LNCaP clone FGC (cell line): ENCODE measurements around the gene REPS2.

ENCODE experiments used
- DNase-seq: peaks from one replicate; pipeline ENCODE4 v3.0.0-alpha.2; 2011; ENCODE audit warnings: low read depth
- H3K4me3 ChIP-seq: 2 replicates; pipeline ENCODE4 v1.5.1; 2011; ENCODE audit warnings: mild to moderate bottlenecking, low read depth, low read length, control low read depth
- TF ChIP-seq, protein P1 (sequence below): IDR thresholded peaks from 2 replicates; pipeline ENCODE4 v1.5.1; 2012; ENCODE audit warnings: mild to moderate bottlenecking; ENCODE audit not compliant: control insufficient read depth, insufficient read depth; ENCODE audit errors: extremely low read depth

REPS2 gene

GRCh38 chrX:16978193-16978984, 31.9 kb downstream of the REPS2 start:
- DNase-seq: peak; percentile 86
- H3K4me3 ChIP-seq: no peak overlapping the region
- TF ChIP-seq, protein P1, sequence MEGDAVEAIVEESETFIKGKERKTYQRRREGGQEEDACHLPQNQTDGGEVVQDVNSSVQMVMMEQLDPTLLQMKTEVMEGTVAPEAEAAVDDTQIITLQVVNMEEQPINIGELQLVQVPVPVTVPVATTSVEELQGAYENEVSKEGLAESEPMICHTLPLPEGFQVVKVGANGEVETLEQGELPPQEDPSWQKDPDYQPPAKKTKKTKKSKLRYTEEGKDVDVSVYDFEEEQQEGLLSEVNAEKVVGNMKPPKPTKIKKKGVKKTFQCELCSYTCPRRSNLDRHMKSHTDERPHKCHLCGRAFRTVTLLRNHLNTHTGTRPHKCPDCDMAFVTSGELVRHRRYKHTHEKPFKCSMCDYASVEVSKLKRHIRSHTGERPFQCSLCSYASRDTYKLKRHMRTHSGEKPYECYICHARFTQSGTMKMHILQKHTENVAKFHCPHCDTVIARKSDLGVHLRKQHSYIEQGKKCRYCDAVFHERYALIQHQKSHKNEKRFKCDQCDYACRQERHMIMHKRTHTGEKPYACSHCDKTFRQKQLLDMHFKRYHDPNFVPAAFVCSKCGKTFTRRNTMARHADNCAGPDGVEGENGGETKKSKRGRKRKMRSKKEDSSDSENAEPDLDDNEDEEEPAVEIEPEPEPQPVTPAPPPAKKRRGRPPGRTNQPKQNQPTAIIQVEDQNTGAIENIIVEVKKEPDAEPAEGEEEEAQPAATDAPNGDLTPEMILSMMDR: no peak

- peak; percentile 79 for DNase-seq
- no peak overlapping the region for H3K4me3 ChIP-seq
- TF ChIP-seq, protein P1: no peak
These were observed 32.8 kb downstream of the REPS2 start for GRCh38 chrX:16979226-16979625.

- TF ChIP-seq, protein P1: no peak
- no peak for DNase-seq
These were observed 34.8 kb downstream of the REPS2 start for GRCh38 chrX:16981209-16981608.

DNA sequence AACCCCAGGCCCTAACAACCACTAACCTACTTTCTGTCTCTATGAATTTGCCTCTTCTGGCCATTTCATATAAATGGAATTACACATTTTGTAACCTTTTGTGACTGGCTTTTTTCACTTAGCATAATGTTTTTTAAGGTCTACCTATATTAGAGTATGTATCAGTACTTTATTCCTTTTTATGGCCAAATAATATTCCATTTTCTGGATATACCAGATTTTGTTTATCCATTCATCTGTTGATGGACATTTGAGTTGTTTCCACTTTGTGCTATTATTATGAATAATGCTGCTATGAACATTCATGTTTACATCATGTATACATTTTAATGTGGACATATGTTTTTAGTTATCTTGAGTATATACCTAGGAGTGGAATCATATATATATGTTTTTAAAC, 35.5 kb downstream of the REPS2 start:
- DNase-seq: no peak
- TF ChIP-seq, protein P1: no peak
- H3K4me3 ChIP-seq: no peak overlapping the region

More at GRCh38 chrX:16981209-16981608, 34.8 kb downstream of the REPS2 start:
- no peak overlapping the region for H3K4me3 ChIP-seq

DNA sequence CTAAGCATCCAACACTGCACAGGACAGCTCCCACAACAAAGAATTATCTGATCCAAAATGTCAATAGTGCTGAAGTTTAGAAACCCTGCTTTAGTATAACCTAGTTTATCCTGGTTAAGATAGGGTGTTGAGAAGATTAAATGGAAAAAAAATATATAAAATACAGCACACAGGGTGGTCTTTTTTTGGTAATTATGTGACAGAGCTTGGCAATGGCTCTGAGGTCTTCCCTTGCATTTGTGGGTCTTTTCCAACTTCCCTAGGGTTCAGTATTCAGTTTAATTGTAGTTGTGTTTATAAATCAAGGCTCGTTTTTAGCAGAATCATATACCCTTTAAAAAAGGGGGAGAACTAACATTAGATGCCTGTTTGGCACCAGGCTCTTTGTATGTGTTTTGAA, 36.6 kb downstream of the REPS2 start:
- no peak for DNase-seq
- H3K4me3 ChIP-seq: no peak overlapping the region
- TF ChIP-seq, protein P1: no peak

DNA sequence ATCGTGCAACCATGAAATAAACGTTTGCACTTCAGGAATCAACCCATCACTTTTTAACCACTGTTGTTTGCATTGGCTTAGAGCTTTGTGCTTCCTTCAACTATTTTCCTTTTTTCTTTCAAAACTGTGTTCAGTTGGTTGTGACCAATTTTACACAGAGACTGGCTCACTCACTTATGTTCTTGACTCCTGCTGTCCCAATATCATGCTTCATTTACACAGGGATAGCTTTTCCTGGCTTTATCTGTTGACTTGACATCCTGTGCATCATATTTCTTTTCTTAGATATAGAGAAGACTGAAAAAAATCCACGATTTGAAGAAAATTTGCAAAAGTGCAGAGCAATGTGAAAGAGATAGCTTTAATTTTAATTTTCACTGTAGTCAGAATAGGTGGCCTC, 38.8 kb downstream of the REPS2 start:
- no peak overlapping the region for H3K4me3 ChIP-seq
- TF ChIP-seq, protein P1: no peak
- no peak for DNase-seq

- no peak for DNase-seq
- TF ChIP-seq, protein P1: no peak
These were observed 39.7 kb downstream of the REPS2 start for GRCh38 chrX:16986169-16986568.

More at GRCh38 chrX:16986169-16986568, 39.7 kb downstream of the REPS2 start:
- H3K4me3 ChIP-seq: no peak overlapping the region
